Left ventricle myocardium inferior (tissue), 1 donor: ENCODE measurements around the gene SLC2A11. TPM values are rescaled to one million over a fixed set of nuclear protein-coding genes. Genes with fewer than 3 reads are reported as not detected.
"Not testable (repeated sequence)": the region's sequence is repeated elsewhere in the genome, so short reads cannot be mapped to it uniquely, and the experiment has no call there.

Source experiments
- DNase-seq: peaks from one replicate; pipeline ENCODE4 v3.0.0-alpha.2; 2020
- H3K27ac ChIP-seq: fragments of 200-600 bp; replicated peaks from 2 replicates; pipeline ENCODE4 v1.8.0; 2021
- H3K27me3 ChIP-seq: fragments of 200-600 bp; 2 replicates; pipeline ENCODE4 v1.8.0; 2021; ENCODE audit warnings: low read depth
- H3K36me3 ChIP-seq: fragments of 200-600 bp; 2 replicates; pipeline ENCODE4 v1.8.0; 2021
- H3K4me1 ChIP-seq: fragments of 200-600 bp; 2 replicates; pipeline ENCODE4 v1.8.0; 2021
- H3K4me3 ChIP-seq: fragments of 200-600 bp; 2 replicates; pipeline ENCODE4 v1.8.0; 2021; ENCODE audit warnings: mild to moderate bottlenecking, moderate library complexity
- H3K9me3 ChIP-seq: fragments of 200-600 bp; replicated peaks from 2 replicates; pipeline ENCODE4 v1.8.0; 2021
- intact Hi-C: fragments of 100-400 bp; cut with micrococcal nuclease; formaldehyde crosslinking; loops from one replicate; pipeline ENCODE4 v1.11.0; 2022
- total RNA-seq: library from RNA; stranded (reverse); fragmentation: NEBNext Ultra II Directional; extraction: Animal tissue kit (Norgen Biotek cat#: 25700); gene quantifications from one replicate; pipeline ENCODE4 v1.2.1, GENCODE V29; 2021
- TF ChIP-seq, protein P1 (sequence below): fragments of 200-600 bp; IDR thresholded peaks from 2 replicates; pipeline ENCODE4 v1.8.0; 2021; ENCODE audit warnings: antibody characterized with exemption, mild to moderate bottlenecking, borderline replicate concordance
- donor health status: DM: no; HTN: yes; CAD: no; lungs with severe emphysema.

The SLC2A11 gene
- total RNA-seq, 1 donor from 2014 or later: 22.0 TPM

DNA sequence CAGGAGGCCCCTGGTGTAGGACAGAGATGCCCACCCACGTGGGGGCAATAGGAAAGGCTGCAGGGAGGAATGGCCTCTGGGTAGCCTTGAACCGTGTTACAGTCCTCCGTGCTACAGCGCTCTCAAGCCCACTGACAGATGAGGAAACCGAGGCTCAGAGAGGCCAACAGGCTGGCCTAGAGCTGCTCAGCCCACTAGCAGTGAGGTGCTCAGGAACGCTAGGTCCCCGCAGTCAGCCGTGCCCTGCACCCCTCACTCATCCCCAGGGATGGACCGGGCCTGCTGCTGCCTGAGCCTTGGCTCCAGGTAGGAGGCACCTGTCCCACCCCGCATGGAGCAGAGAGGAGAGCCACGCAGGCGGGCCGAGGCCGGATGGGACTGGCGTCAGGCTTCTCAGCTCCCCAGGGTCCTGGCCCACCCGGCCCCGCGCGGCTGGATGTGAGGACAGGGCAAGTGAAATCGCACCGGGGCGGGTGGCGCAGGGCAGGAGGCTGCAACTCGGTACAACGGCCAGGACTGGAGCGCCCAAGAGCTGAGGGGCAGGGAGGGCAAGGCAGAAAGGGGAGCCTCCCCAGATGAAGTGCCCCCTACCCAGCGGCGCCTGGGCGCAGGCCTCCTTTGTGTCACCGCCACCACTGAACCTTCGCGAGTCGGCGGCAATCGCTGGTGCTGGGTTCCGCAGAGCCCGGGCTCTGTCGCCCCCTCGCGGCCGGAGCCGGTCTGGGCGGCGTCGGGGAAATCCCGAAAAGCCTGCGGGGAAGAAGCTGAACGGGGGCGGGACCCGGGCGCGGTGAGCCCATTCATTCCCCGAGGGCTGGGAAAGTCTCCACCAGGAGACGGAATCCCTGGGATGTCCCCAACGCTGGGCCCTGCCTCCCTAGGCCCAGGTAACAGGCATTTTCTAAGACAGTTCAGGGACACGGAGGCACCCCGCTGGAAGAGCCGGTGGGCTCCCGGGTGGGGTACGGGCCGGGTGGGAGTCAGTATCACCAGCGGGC lies 8.4 kb upstream of the SLC2A11 start:
- intact Hi-C loops: loop anchor here (5.0 kb wide), 1 partner anchor 77 kb away; the partner anchor contains the start of gene MMP11
- no peak overlapping the region for H3K27ac ChIP-seq
- H3K4me1 ChIP-seq: peaks cover 44% of the 10 kb centered on the region
- no peaks in the 10 kb centered on the region for H3K9me3 ChIP-seq
- peak; percentile 84 for DNase-seq
- peak overlapping the region; percentile 23 for H3K4me3 ChIP-seq
- H3K27me3 ChIP-seq: no peaks in the 10 kb centered on the region
- no peaks in the 10 kb centered on the region for H3K36me3 ChIP-seq
- TF ChIP-seq, protein P1, sequence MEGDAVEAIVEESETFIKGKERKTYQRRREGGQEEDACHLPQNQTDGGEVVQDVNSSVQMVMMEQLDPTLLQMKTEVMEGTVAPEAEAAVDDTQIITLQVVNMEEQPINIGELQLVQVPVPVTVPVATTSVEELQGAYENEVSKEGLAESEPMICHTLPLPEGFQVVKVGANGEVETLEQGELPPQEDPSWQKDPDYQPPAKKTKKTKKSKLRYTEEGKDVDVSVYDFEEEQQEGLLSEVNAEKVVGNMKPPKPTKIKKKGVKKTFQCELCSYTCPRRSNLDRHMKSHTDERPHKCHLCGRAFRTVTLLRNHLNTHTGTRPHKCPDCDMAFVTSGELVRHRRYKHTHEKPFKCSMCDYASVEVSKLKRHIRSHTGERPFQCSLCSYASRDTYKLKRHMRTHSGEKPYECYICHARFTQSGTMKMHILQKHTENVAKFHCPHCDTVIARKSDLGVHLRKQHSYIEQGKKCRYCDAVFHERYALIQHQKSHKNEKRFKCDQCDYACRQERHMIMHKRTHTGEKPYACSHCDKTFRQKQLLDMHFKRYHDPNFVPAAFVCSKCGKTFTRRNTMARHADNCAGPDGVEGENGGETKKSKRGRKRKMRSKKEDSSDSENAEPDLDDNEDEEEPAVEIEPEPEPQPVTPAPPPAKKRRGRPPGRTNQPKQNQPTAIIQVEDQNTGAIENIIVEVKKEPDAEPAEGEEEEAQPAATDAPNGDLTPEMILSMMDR: peak; percentile 98

DNA sequence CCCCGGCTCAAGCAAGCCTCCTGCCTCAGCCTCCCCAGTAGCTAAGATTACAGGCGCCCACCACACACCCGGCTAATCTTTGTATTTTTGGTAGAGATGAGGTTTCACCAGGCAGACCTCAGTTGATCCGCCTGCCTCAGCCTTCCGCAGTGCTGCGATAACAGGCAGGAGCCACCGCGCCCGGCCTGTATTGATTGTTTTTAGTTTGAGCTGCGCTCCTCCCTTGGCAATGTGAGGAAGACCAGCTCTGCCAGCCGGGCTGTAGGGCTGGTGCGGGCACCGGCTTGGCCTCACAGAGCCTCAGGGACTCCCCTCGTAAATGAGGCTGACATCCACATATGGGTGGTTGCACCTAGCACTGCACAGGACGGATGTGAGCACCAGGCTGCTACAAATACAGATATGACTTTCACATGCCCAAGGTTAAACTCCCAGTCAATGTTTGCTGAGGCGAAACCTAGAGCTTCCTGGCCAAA lies 7.5 kb upstream of the SLC2A11 start:
- no peaks in the 10 kb centered on the region for H3K9me3 ChIP-seq
- no peak overlapping the region for H3K27ac ChIP-seq
- no peaks in the 10 kb centered on the region for H3K27me3 ChIP-seq
- TF ChIP-seq, protein P1: no peak
- peak; percentile 15 for DNase-seq
- no peak overlapping the region for H3K4me3 ChIP-seq
- peaks cover 35% of the 10 kb centered on the region for H3K4me1 ChIP-seq
- no peaks in the 10 kb centered on the region for H3K36me3 ChIP-seq
- intact Hi-C loops: no loop called here

DNA sequence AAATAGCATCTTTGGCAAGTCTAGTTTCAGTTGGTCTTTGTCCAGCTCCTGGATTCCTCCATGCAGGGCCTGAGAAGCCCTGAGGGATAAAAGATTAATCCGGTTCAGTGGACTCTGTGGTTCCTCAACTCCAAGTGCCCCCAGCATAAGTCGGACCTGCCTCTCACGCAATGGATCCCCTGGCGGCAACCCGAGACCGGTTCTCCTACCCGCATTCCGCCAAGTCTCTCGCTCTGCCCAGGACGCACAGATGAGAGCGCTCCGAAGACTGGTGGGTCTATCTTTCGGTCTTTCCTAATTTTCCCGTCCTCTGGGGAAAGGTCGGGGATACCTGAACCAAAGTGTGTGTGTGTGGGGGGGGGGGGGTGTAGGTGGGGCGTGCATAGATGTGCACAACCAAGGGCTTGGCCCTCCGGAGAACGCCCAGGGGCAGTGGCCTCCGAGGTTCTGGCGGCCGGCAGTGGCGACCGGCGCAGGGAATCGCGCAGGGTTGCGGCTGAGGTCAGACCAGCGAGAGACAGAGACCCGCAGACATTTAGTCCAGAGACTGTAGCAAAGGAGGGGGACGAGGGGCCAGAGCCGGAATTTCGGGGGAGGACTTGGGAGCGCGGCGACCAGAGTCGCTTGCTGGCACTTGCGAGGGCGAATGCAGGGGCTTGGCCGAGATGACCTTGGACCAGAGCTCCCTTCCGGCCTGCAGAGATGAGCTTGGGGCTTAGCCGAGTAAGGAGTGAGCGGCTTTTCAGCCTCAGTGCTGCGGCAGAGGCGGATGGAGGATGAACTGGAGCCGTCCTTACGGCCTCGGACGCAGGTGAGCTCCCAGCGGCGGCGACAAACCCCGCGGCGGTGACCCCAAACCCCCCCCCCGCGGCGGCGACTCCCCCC lies 712 bp upstream of the SLC2A11 start:
- no peak for DNase-seq
- Histone ChIP-seq H3K9me3 (no peaks in the 10 kb centered on the region), H3K27ac (peak overlapping the region; percentile 97), H3K36me3 (no peaks in the 10 kb centered on the region), H3K4me3 (peak overlapping the region; percentile 89), H3K27me3 (no peaks in the 10 kb centered on the region), H3K4me1 (peaks cover 31% of the 10 kb centered on the region)
- intact Hi-C loops: no loop called here
- TF ChIP-seq, protein P1: peak; percentile 30

DNA sequence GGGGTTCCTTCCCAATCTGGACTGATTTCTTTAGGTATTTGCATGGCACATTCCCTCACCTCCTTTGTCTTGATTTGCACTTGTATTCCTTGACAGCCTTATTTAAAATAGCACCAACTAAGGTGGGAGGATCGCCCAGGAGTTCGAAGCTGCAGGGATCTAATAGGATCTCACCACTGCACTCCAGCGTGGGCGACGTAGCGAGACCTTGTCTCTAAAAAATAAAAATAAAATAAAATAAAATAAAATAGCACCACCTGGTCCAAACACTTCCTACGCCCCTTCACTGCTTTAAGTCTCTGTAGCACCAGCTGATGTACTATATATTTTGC lies 775 bp downstream of the SLC2A11 start:
- intact Hi-C loops: no loop called here
- no peak for DNase-seq
- peak overlapping the region; percentile 89 for H3K4me3 ChIP-seq
- no peaks in the 10 kb centered on the region for H3K9me3 ChIP-seq
- TF ChIP-seq, protein P1: no peak
- no peaks in the 10 kb centered on the region for H3K27me3 ChIP-seq
- H3K36me3 ChIP-seq: peaks cover 7% of the 10 kb centered on the region
- H3K4me1 ChIP-seq: peaks cover 31% of the 10 kb centered on the region
- H3K27ac ChIP-seq: peak overlapping the region; percentile 97

DNA sequence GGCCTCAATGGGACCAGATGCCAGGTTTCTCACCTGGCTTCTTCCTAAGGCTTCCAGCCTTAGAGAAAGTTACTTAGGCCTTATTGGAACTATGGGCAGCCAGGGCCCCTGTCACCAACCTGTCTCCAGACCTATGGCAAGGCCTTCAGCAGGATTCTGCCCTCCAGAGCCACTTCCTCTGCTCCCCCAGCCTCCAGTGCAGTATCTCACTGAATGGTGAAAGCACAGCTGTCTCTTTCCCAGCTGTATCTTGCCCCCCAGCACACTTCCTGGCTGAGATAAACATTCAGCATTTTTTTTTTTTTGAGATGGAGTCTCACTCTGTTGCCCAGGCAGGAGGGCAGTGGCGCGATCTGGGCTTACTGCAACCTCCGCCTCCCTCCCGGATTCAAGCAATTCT lies 1.5 kb downstream of the SLC2A11 start:
- H3K27ac ChIP-seq: no peak overlapping the region
- H3K4me1 ChIP-seq: peaks cover 37% of the 10 kb centered on the region
- H3K36me3 ChIP-seq: peaks cover 7% of the 10 kb centered on the region
- TF ChIP-seq, protein P1: no peak
- peak overlapping the region; percentile 89 for H3K4me3 ChIP-seq
- no peak for DNase-seq
- no peaks in the 10 kb centered on the region for H3K27me3 ChIP-seq
- no peaks in the 10 kb centered on the region for H3K9me3 ChIP-seq
- intact Hi-C loops: no loop called here

DNA sequence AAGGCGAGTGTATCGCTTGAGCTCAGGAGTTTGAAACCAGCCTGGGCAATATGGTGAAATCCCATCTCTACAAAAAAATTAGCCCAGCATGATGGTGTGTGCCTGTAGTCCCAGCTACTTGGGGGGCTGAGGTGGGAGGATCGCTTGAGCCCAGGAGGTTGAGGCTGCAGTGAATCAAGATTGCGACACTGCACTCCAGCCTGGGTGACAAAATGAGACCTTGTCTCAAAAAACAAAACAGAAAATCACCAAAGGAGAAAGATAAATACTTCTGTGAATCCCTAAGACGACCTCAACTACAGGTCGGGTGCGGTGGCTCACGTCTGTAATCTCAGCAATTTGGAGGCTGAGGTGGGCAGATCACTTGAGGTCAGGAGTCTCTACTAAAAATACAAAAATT lies 2.5 kb downstream of the SLC2A11 start:
- DNase-seq, H3K27ac ChIP-seq, H3K27me3 ChIP-seq, intact Hi-C loops, H3K36me3 ChIP-seq, H3K4me3 ChIP-seq, H3K9me3 ChIP-seq: not testable (repeated sequence)
- peaks cover 47% of the 10 kb centered on the region for H3K4me1 ChIP-seq
